Neural cell (in vitro differentiated cells): ENCODE data around the gene SRCAP. TPM values are rescaled to one million over a fixed set of nuclear protein-coding genes. Genes with fewer than 3 reads are reported as not detected.

ENCODE experiments used
- H2AFZ ChIP-seq: fragments of 200-600, 300-800 bp; sonication (generic), shearing (Covaris generic); 2 replicates; pipeline ENCODE4 v1.6.0; 2014; ENCODE audit warnings: low read depth, mild to moderate bottlenecking, antibody characterized with exemption, low read length, moderate library complexity
- H3F3A ChIP-seq: fragments of 200-600 bp; shearing (Covaris generic); 2 replicates; pipeline ENCODE4 v1.6.1; 2016; ENCODE audit warnings: mild to moderate bottlenecking, moderate library complexity, mixed read lengths, antibody characterized with exemption, low read length; ENCODE audit not compliant: insufficient read depth, poor library complexity, severe bottlenecking
- H3K27ac ChIP-seq: fragments of 200-600, 300-800 bp; sonication (generic), shearing (Covaris generic); 2 replicates; pipeline ENCODE4 v1.5.1; 2014; ENCODE audit warnings: mild to moderate bottlenecking, low read length, moderate library complexity
- H3K27me3 ChIP-seq: fragments of 300-800, 200-600 bp; sonication (generic), shearing (Covaris generic); 2 replicates; pipeline ENCODE4 v1.6.0; 2014; ENCODE audit warnings: mild to moderate bottlenecking, low read depth, low read length, moderate library complexity; ENCODE audit not compliant: insufficient read depth
- H3K36me3 ChIP-seq: fragments of 300-800, 200-600 bp; sonication (generic), shearing (Covaris generic); 2 replicates; pipeline ENCODE4 v1.5.1; 2014; ENCODE audit warnings: mild to moderate bottlenecking, antibody characterized with exemption, low read length, moderate library complexity; ENCODE audit not compliant: insufficient read depth
- H3K4me2 ChIP-seq: fragments of 300-800, 200-600 bp; sonication (generic), shearing (Covaris generic); 2 replicates; pipeline ENCODE4 v1.6.0; 2014; ENCODE audit warnings: mild to moderate bottlenecking, low read length
- H3K4me3 ChIP-seq: fragments of 300-800, 200-600 bp; sonication (generic), shearing (Covaris generic); 2 replicates; pipeline ENCODE4 v1.5.1; 2014; ENCODE audit warnings: mild to moderate bottlenecking, low read length, moderate library complexity
- H3K79me2 ChIP-seq: fragments of 200-600 bp; shearing (Covaris generic); replicated peaks from 2 replicates; pipeline ENCODE4 v1.6.0; 2014; ENCODE audit warnings: mild to moderate bottlenecking, low read length, moderate library complexity; ENCODE audit not compliant: insufficient read depth
- H3K9ac ChIP-seq: fragments of 300-800, 200-600 bp; sonication (generic), shearing (Covaris generic); 2 replicates; pipeline ENCODE4 v1.6.1; 2016; ENCODE audit warnings: mild to moderate bottlenecking, low read length, mixed read lengths
- H3K9me2 ChIP-seq: fragments of 200-600 bp; shearing (Covaris generic); 2 replicates; pipeline ENCODE4 v1.6.1; 2016; ENCODE audit warnings: mild to moderate bottlenecking, low read length, mixed read lengths; ENCODE audit not compliant: insufficient read depth
- H3K9me3 ChIP-seq: fragments of 200-600, 300-800 bp; sonication (generic), shearing (Covaris generic); 2 replicates; pipeline ENCODE4 v1.6.1; 2016; ENCODE audit warnings: mild to moderate bottlenecking, mixed run types, low read length, moderate library complexity, mixed read lengths
- H4K20me1 ChIP-seq: fragments of 200-600 bp; shearing (Covaris generic); 2 replicates; pipeline ENCODE4 v1.6.1; 2016; ENCODE audit warnings: mild to moderate bottlenecking, mixed run types; ENCODE audit not compliant: insufficient read depth
- CTCF ChIP-seq: fragments of 450-650 bp; IDR thresholded peaks from 2 replicates; pipeline ENCODE4 v1.5.1; 2014; ENCODE audit warnings: antibody characterized with exemption, mild to moderate bottlenecking, moderate library complexity; ENCODE audit not compliant: poor library complexity, severe bottlenecking
- EP300 ChIP-seq: fragments of 450-650 bp; conservative IDR thresholded peaks from 2 replicates; pipeline ENCODE4 v1.6.1; 2014; ENCODE audit warnings: antibody characterized with exemption, mild to moderate bottlenecking, moderate library complexity; ENCODE audit not compliant: poor library complexity, severe bottlenecking
- EZH2 ChIP-seq: fragments of 200-600, 300-800 bp; shearing (Covaris generic), sonication (generic); IDR thresholded peaks from 2 replicates; pipeline ENCODE4 v1.6.1; 2014; ENCODE audit warnings: antibody characterized with exemption, low read length, borderline replicate concordance, mild to moderate bottlenecking; ENCODE audit not compliant: insufficient read depth, poor library complexity, severe bottlenecking
- MXI1 ChIP-seq: fragments of 450-650 bp; conservative IDR thresholded peaks from 2 replicates; pipeline ENCODE4 v1.6.1; 2014; ENCODE audit warnings: antibody characterized with exemption, mild to moderate bottlenecking; ENCODE audit not compliant: poor library complexity, severe bottlenecking
- POLR2AphosphoS5 ChIP-seq: IDR thresholded peaks from 2 replicates; pipeline ENCODE4 v1.6.1; 2012
- RAD21 ChIP-seq: fragments of 450-650 bp; conservative IDR thresholded peaks from 2 replicates; pipeline ENCODE4 v1.6.1; 2014; ENCODE audit warnings: antibody characterized with exemption, mild to moderate bottlenecking, moderate library complexity
- REST ChIP-seq: IDR thresholded peaks from 2 replicates; pipeline ENCODE4 v1.6.1; 2012; ENCODE audit warnings: borderline replicate concordance
- SMC3 ChIP-seq: fragments of 450-650 bp; conservative IDR thresholded peaks from 2 replicates; pipeline ENCODE4 v1.6.1; 2014; ENCODE audit warnings: antibody characterized with exemption, mild to moderate bottlenecking, moderate library complexity; ENCODE audit not compliant: poor library complexity
- TAF1 ChIP-seq: IDR thresholded peaks from 2 replicates; pipeline ENCODE4 v1.6.1; 2012; ENCODE audit warnings: low read depth
- polyA plus RNA-seq: library from polyadenylated mRNA; depleted of rRNA; stranded (reverse); fragments of >200 nt; gene quantifications from 2 replicates; pipeline ENCODE4 v1.2.3, GENCODE V29; 2014

The SRCAP gene
- polyA plus RNA-seq, 1 donor from 2014 or later = 0.76 TPM

GRCh38 chr16:30764816-30765465 lies 66.0 kb downstream of the SRCAP start:
- Histone ChIP-seq H3K4me3 (no peak overlapping the region), H3K27ac (no peak overlapping the region), H3K79me2 (peaks cover 26% of the 10 kb centered on the region), H4K20me1 (no peaks in the 10 kb centered on the region), H3K36me3 (no peaks in the 10 kb centered on the region), H3F3A (no peaks in the 10 kb centered on the region), H3K4me2 (no peak overlapping the region), H2AFZ (no peak overlapping the region), H3K27me3 (no peaks in the 10 kb centered on the region), H3K9me2 (no peaks in the 10 kb centered on the region), H3K9ac (no peak overlapping the region), H3K9me3 (no peaks in the 10 kb centered on the region)
- TF ChIP-seq MXI1 = no peak

GRCh38 chr16:30766206-30766932 lies 67.4 kb downstream of the SRCAP start:
- TF ChIP-seq EZH2 = no peak
- TF ChIP-seq REST = no peak
- no peak for TF ChIP-seq EP300
- no peak for TF ChIP-seq TAF1
- no peak for TF ChIP-seq RAD21
- TF ChIP-seq SMC3 = no peak
- no peak for TF ChIP-seq MXI1
- no peak for TF ChIP-seq CTCF
- TF ChIP-seq POLR2AphosphoS5 = no peak
- Histone ChIP-seq H3K27me3 (no peaks in the 10 kb centered on the region), H3K36me3 (no peaks in the 10 kb centered on the region)

More at GRCh38 chr16:30766206-30766932, 67.4 kb downstream of the SRCAP start:
- Histone ChIP-seq H3K9ac (no peak overlapping the region), H4K20me1 (no peaks in the 10 kb centered on the region), H3K27ac (no peak overlapping the region), H3K4me2 (no peak overlapping the region), H3F3A (no peaks in the 10 kb centered on the region), H3K79me2 (peaks cover 20% of the 10 kb centered on the region), H3K4me3 (no peak overlapping the region), H3K9me3 (no peaks in the 10 kb centered on the region), H2AFZ (no peak overlapping the region), H3K9me2 (no peaks in the 10 kb centered on the region)
